ENCODE data around the gene PTPN6. TPM values are rescaled to one million over a fixed set of nuclear protein-coding genes. Genes with fewer than 3 reads are reported as not detected.

Gene PTPN6
- total and polyA plus RNA-seq, 9 of the 15 experiments (the other 6 are each of a cell fraction or from before 2014, with no cell fraction given), result 1.5 to 5.1 (median 3.9) TPM

DNA sequence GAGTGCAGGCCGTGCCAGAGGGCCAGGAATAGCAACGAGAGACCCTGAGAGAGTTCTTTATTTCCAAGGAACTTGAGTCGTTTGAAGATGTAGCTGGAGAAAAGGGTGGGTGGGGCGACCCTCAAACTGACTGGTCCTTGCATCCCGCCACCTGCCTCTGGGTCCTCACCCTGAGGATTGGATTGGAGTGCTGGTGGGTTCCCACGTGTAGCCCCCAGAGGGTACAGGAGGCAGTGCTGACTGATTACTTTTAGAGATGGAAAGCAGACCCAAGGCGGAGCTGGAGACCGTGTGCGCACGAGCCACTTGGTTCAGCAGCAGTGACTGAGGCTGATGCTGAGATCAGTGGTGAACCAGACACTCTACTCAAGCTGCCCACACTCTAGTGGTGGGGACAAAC, 26.5 kb downstream of the PTPN6 start:
- Histone ChIP-seq H3K4me3 (no peak overlapping the region), H3K79me2 (ENCODE audit: control insufficient read depth, insufficient read depth, low read length) (peaks cover 17% of the 10 kb centered on the region), H3K27ac (ENCODE audit: extremely low read depth, low read depth, low read length) (no peak overlapping the region), H3K9me1 (ENCODE audit: control insufficient read depth, insufficient read depth, low read length) (no peaks in the 10 kb centered on the region), H4K20me1 (replicated peaks; ENCODE audit: control insufficient read depth, insufficient read depth, low read length) (no peaks in the 10 kb centered on the region), H3K36me3 (ENCODE audit: control insufficient read depth, insufficient read depth, low read length) (peaks cover 95% of the 10 kb centered on the region), H3K4me2 (ENCODE audit: insufficient read depth, low read length) (no peak overlapping the region), H3K9me3 (replicated peaks; ENCODE audit: control insufficient read depth, insufficient read depth, low read depth, low read length) (no peaks in the 10 kb centered on the region), H3K27me3 (ENCODE audit: control insufficient read depth in 2 of 2, insufficient read depth in 2 of 2, low read length in 2 of 2) (no peaks in the 10 kb centered on the region), H2AFZ (ENCODE audit: low read depth, low read length) (no peak overlapping the region), H3K9ac (ENCODE audit: insufficient read depth in 1 of 2, low read depth in 2 of 2, low read length in 2 of 2) (peak overlapping the region in 1 of 2 experiments; percentile 52; a peak in 1 of 4 replicates), H3K4me1 (replicated peaks in 1 of 2; ENCODE audit: control insufficient read depth in 2 of 2, insufficient read depth in 2 of 2, low read length in 2 of 2) (peaks cover 0 to 4% of the 10 kb centered on the region in 2 experiments; a peak in 1 of 5 replicates)
- WGBS (ENCODE audit: insufficient coverage, low coverage, missing lambda C conversion rate), result 80% methylated on average over 8 of the region's 10 CpGs
- intact Hi-C loops (cut with micrococcal nuclease), result no loop called here
- in situ Hi-C loops (cut with MboI), result no loop called here
- TF ChIP-seq POLR2G (IDR thresholded peaks at IDR 0.05; ENCODE audit: low read depth, low read length) (peak; percentile 23; the same call in 1 of the 2 replicates), TBP (optimal IDR thresholded peaks at IDR 0.05; ENCODE audit: low read depth, low read length) (no peak), TCFL5 (CRISPR knock-in tag; conservative IDR thresholded peaks at IDR 0.05) (no peak), POLR2A (conservative IDR thresholded peaks at IDR 0.05) (peak; percentile 10; the same call in 1 of the 2 replicates)
- ChIA-PET CTCF (ENCODE audit: low intra/inter-chr PET ratio) (no interaction called here), POLR2A (interaction anchor here (0.6 to 1.3 kb wide), 8 partner anchors 8 to 327 kb away, joined by 3 to 5 read pairs (median 3); no protein-coding TSS in a partner anchor)
- FAIRE-seq (no peak), DNase-seq (ENCODE audit: extremely low read depth in 1 of 4, low spot score in 3 of 4) (no peak), ATAC-seq (peak; percentile 25; the same call in 2 of the 3 replicates)
- no TSS peak for BruUV-seq (replicated peaks)

DNA sequence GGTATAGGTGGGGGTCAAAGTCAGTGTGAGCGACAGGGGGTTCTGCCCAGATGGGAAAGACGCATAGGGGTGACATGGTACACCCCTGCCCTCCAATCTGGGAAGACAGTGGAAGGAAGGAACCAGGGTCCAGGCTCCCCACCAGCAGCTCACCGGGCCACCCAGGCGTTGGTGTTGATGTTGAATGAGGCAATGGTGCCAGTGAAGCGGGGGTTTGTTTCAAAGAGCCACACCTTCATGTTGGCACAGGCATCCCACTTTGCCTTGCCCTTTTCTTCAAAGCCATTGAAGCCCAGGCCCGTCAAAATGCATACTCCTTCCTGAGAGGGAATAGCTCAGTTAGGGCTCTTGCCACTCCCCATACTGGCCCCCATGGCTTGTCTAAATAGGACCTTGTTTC, 27.0 kb downstream of the PTPN6 start:
- intact Hi-C loops (cut with micrococcal nuclease) (no loop called here), in situ Hi-C loops (cut with MboI) (no loop called here)
- no peak for FAIRE-seq
- BruUV-seq (replicated peaks), result no TSS peak
- no peaks in the 10 kb centered on the region for H4K20me1 ChIP-seq (replicated peaks; ENCODE audit: control insufficient read depth, insufficient read depth, low read length)
- H3K4me3 ChIP-seq, result no peak overlapping the region
- H3K9me1 ChIP-seq (ENCODE audit: control insufficient read depth, insufficient read depth, low read length), result no peaks in the 10 kb centered on the region
- H3K4me1 ChIP-seq (replicated peaks in 1 of 2; ENCODE audit: control insufficient read depth in 2 of 2, insufficient read depth in 2 of 2, low read length in 2 of 2), result peaks cover 0 to 4% of the 10 kb centered on the region in 2 experiments; a peak in 1 of 5 replicates
- no peak for ATAC-seq
- DNase-seq (ENCODE audit: extremely low read depth in 1 of 4, low spot score in 3 of 4), result no peak
- peaks cover 94% of the 10 kb centered on the region for H3K36me3 ChIP-seq (ENCODE audit: control insufficient read depth, insufficient read depth, low read length)
- ChIA-PET CTCF (ENCODE audit: low intra/inter-chr PET ratio) (no interaction called here), POLR2A (interaction anchor here (0.6 to 1.4 kb wide), 7 partner anchors 8 to 327 kb away, joined by 3 to 5 read pairs (median 3); no protein-coding TSS in a partner anchor)
- no peaks in the 10 kb centered on the region for H3K9me3 ChIP-seq (replicated peaks; ENCODE audit: control insufficient read depth, insufficient read depth, low read depth, low read length)
- no peaks in the 10 kb centered on the region for H3K27me3 ChIP-seq (ENCODE audit: control insufficient read depth in 2 of 2, insufficient read depth in 2 of 2, low read length in 2 of 2)
- peaks cover 12% of the 10 kb centered on the region for H3K79me2 ChIP-seq (ENCODE audit: control insufficient read depth, insufficient read depth, low read length)
- H3K4me2 ChIP-seq (ENCODE audit: insufficient read depth, low read length), result no peak overlapping the region
- H2AFZ ChIP-seq (ENCODE audit: low read depth, low read length), result no peak overlapping the region
- peak overlapping the region; percentile 57; the same call in 1 of the 3 replicates for H3K27ac ChIP-seq (ENCODE audit: extremely low read depth, low read depth, low read length)
- TF ChIP-seq POLR2A (conservative IDR thresholded peaks at IDR 0.05) (0 out of 2 replicates have a peak, but pooled peaks have one; percentile 18), NR1H2 (CRISPR knock-in tag; IDR thresholded peaks at IDR 0.05) (no peak), RBFOX2 (IDR thresholded peaks at IDR 0.05; ENCODE audit: low read depth, low read length) (0 out of 2 replicates have a peak, but pooled peaks have one; percentile 18), POLR2AphosphoS5 (IDR thresholded peaks at IDR 0.05; ENCODE audit: control insufficient read depth, insufficient read depth, low read depth, low read length) (0 out of 2 replicates have a peak, but pooled peaks have one; percentile 13), POLR2B (IDR thresholded peaks at IDR 0.05; ENCODE audit: low read depth, partially characterized antibody) (no peak), ETV5 (CRISPR knock-in tag; IDR thresholded peaks at IDR 0.05; ENCODE audit: low read depth) (no peak), POLR2AphosphoS2 (IDR thresholded peaks at IDR 0.05; ENCODE audit: low read length) (peak; percentile 18; the same call in 1 of the 2 replicates), POLR2G (IDR thresholded peaks at IDR 0.05; ENCODE audit: low read depth, low read length) (0 out of 2 replicates have a peak, but pooled peaks have one; percentile 25), NR2C2 (CRISPR knock-in tag; IDR thresholded peaks at IDR 0.05) (no peak), NR2C2 (tag; IDR thresholded peaks at IDR 0.05) (no peak)
- TF ChIP-seq, protein P1, sequence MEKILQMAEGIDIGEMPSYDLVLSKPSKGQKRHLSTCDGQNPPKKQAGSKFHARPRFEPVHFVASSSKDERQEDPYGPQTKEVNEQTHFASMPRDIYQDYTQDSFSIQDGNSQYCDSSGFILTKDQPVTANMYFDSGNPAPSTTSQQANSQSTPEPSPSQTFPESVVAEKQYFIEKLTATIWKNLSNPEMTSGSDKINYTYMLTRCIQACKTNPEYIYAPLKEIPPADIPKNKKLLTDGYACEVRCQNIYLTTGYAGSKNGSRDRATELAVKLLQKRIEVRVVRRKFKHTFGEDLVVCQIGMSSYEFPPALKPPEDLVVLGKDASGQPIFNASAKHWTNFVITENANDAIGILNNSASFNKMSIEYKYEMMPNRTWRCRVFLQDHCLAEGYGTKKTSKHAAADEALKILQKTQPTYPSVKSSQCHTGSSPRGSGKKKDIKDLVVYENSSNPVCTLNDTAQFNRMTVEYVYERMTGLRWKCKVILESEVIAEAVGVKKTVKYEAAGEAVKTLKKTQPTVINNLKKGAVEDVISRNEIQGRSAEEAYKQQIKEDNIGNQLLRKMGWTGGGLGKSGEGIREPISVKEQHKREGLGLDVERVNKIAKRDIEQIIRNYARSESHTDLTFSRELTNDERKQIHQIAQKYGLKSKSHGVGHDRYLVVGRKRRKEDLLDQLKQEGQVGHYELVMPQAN (IDR thresholded peaks at IDR 0.05; ENCODE audit: borderline replicate concordance), result no peak
- TF ChIP-seq, protein P2, sequence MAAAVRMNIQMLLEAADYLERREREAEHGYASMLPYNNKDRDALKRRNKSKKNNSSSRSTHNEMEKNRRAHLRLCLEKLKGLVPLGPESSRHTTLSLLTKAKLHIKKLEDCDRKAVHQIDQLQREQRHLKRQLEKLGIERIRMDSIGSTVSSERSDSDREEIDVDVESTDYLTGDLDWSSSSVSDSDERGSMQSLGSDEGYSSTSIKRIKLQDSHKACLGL (CRISPR knock-in tag; IDR thresholded peaks at IDR 0.05; ENCODE audit: borderline replicate concordance, poor library complexity, severe bottlenecking), result no peak
- H3K9ac ChIP-seq (ENCODE audit: insufficient read depth in 1 of 2, low read depth in 2 of 2, low read length in 2 of 2), result no peak overlapping the region
- 94% methylated on average over 5 of the region's 6 CpGs for WGBS (ENCODE audit: insufficient coverage, low coverage, missing lambda C conversion rate)

Data from K562 (cell line).